ENCODE results near the gene UBAC1.
A peak's percentile ranks its signal among the peaks of the same experiment; 100 is the strongest.

UBAC1 gene

GRCh38 chr9:135886147-135886981, 74.8 kb downstream of the UBAC1 start:
- TF ChIP-seq JUND (IDR thresholded peaks at IDR 0.05; ENCODE audit: low read depth): no peak
- no peak for DNase-seq (ENCODE audit: low read depth in 1 of 2, low spot score in 1 of 2)
- in situ Hi-C loops (cut with HindIII; ENCODE audit: low pct_unique_long_range_greater_than_20kb, low sequenced_read_pairs): no loop called here

- TF ChIP-seq JUND (IDR thresholded peaks at IDR 0.05; ENCODE audit: low read depth): no peak
- DNase-seq (ENCODE audit: low read depth in 1 of 2, low spot score in 1 of 2): no peak
These were observed 75.9 kb downstream of the UBAC1 start for GRCh38 chr9:135885100-135885853.

GRCh38 chr9:135884328-135885035, 76.7 kb downstream of the UBAC1 start:
- in situ Hi-C loops (cut with HindIII; ENCODE audit: low pct_unique_long_range_greater_than_20kb, low sequenced_read_pairs): no loop called here
- no peak for TF ChIP-seq JUND (IDR thresholded peaks at IDR 0.05; ENCODE audit: low read depth)
- DNase-seq (ENCODE audit: low read depth in 1 of 2, low spot score in 1 of 2): peak in 1 of 2 experiments; percentile 19

More at GRCh38 chr9:135885100-135885853, 75.9 kb downstream of the UBAC1 start:
- in situ Hi-C loops (cut with HindIII; ENCODE audit: low pct_unique_long_range_greater_than_20kb, low sequenced_read_pairs): no loop called here

- TF ChIP-seq JUND (IDR thresholded peaks at IDR 0.05; ENCODE audit: low read depth): no peak
- in situ Hi-C loops (cut with HindIII; ENCODE audit: low pct_unique_long_range_greater_than_20kb, low sequenced_read_pairs): no loop called here
- DNase-seq (ENCODE audit: low read depth in 1 of 2, low spot score in 1 of 2): no peak
These were observed 77.6 kb downstream of the UBAC1 start for GRCh38 chr9:135883410-135884089.
